Aorta (tissue), 5 donors: Measurements from ENCODE around the gene FCN2. TPM values are rescaled to one million over a fixed set of nuclear protein-coding genes. Genes with fewer than 3 reads are reported as not detected.
"Not testable (repeated sequence)": the region's sequence is repeated elsewhere in the genome, so short reads cannot be mapped to it uniquely, and the experiment has no call there.

Experiments
- ATAC-seq: fragments of 200-7000 bp; cut with Tn5 transposase; one replicate; pipeline ENCODE4 v1.9.1; 2022; ENCODE audit warnings: moderate library complexity; ENCODE audit not compliant: low FRiP score
- DNase-seq, 2 donors: peaks; one replicate each; pipeline ENCODE4 v3.0.0-alpha.2; 2020
- H3K27ac ChIP-seq, 2 donors: one replicate each; pipeline ENCODE4 v1.5.1; 2013; ENCODE audit warnings: low read length in 2 of 2, mild to moderate bottlenecking in 2 of 2, moderate library complexity in 2 of 2, control low read depth in 1 of 2, inconsistent platforms in 1 of 2, low read depth in 1 of 2
- H3K27me3 ChIP-seq, 2 donors: one replicate each; pipeline ENCODE4 v1.6.1; 2013; ENCODE audit warnings: control low read depth in 1 of 2, low read length in 1 of 2, mild to moderate bottlenecking in 1 of 2, moderate library complexity in 1 of 2; ENCODE audit not compliant: insufficient read depth in 2 of 2, control insufficient read depth in 1 of 2
- H3K36me3 ChIP-seq, 2 donors: one replicate each; pipeline ENCODE4 v1.6.1; 2013; ENCODE audit warnings: control low read depth in 1 of 2, low read length in 1 of 2, mild to moderate bottlenecking in 1 of 2; ENCODE audit not compliant: insufficient read depth in 2 of 2, control insufficient read depth in 1 of 2
- H3K4me1 ChIP-seq, 2 donors: one replicate each; pipeline ENCODE4 v1.6.1; 2013; ENCODE audit warnings: low read length in 2 of 2, control low read depth in 1 of 2, mild to moderate bottlenecking in 1 of 2, moderate library complexity in 1 of 2; ENCODE audit not compliant: insufficient read depth in 2 of 2, control insufficient read depth in 1 of 2
- H3K4me3 ChIP-seq, 2 donors: one replicate each; pipeline ENCODE4 v1.5.1; 2013; ENCODE audit warnings: low read length in 2 of 2, control low read depth in 1 of 2, mild to moderate bottlenecking in 1 of 2
- H3K9me3 ChIP-seq: one replicate; pipeline ENCODE4 v1.6.1; 2013; ENCODE audit warnings: mild to moderate bottlenecking, low read length; ENCODE audit not compliant: control insufficient read depth
- WGBS, 2 donors: extraction: QIAGEN DNeasy Blood & Tissue Kit; methylation state at CpG; one replicate each; pipeline ENCODE4 v1.1.7; 2013; 5-methylcytosine and 5-hydroxymethylcytosine counted together
- intact Hi-C, 2 donors: fragments of 100-400 bp; cut with DNase I; formaldehyde crosslinking; loops; one replicate each; pipeline versions ENCODE4 v1.14.2 to v1.15.0; 2022
- polyA plus RNA-seq, 2 donors: library from polyadenylated mRNA; stranded (reverse); fragments of 200-250 nt; gene quantifications; one replicate each; pipeline ENCODE4 v1.2.3, GENCODE V29; 2013
- total RNA-seq, 2 donors: library from RNA; stranded (reverse); fragmentation: NEBNext Ultra II Directional; extraction: Animal tissue kit (Norgen Biotek cat#: 25700); gene quantifications; one replicate each; pipeline ENCODE4 v1.2.1, GENCODE V29; 2021
- donor health status: healthy with polysubstance abuse.
- donor health status: Bipolar disorder and iron deficiency.
- donor health status: DM: no; HTN: no; CAD: no.
- donor health status: DM: no; HTN: no; CAD: no.
- donor health status: DM: yes; HTN: yes; CAD: no.

The FCN2 gene
- total and polyA plus RNA-seq, 4 donors: 0.32 TPM; not detected in 3

GRCh38 chr9:134853893-134854292 is 26.7 kb upstream of the FCN2 start:
- H3K4me1 ChIP-seq: no peaks in the 10 kb centered on the region
- DNase-seq: peak in 1 of 2 donors; percentile 34
- WGBS, 2 donors: 85 to 89% methylated on average over 6 of the region's 6 CpGs

GRCh38 chr9:134854541-134854981 is 26.0 kb upstream of the FCN2 start:
- Histone ChIP-seq H3K9me3 (no peaks in the 10 kb centered on the region), H3K4me3 (no peak overlapping the region), H3K27me3 (no peaks in the 10 kb centered on the region), H3K27ac (no peak overlapping the region), H3K36me3 (no peaks in the 10 kb centered on the region), H3K4me1 (no peaks in the 10 kb centered on the region)
- DNase-seq (peak in 1 of 2 donors; percentile 56), ATAC-seq (no peak)
- intact Hi-C loops: no loop called here
- WGBS, 2 donors: 91 to 96% methylated on average over 11 of the region's 11 CpGs

More at GRCh38 chr9:134853893-134854292, 26.7 kb upstream of the FCN2 start:
- Histone ChIP-seq H3K27me3 (no peaks in the 10 kb centered on the region), H3K4me3 (no peak overlapping the region), H3K27ac (no peak overlapping the region), H3K36me3 (no peaks in the 10 kb centered on the region), H3K9me3 (no peaks in the 10 kb centered on the region)
- intact Hi-C loops: no loop called here
- no peak for ATAC-seq

GRCh38 chr9:134855231-134855899 is 25.2 kb upstream of the FCN2 start:
- Histone ChIP-seq H3K27ac (no peak overlapping the region), H3K36me3 (no peaks in the 10 kb centered on the region), H3K9me3 (no peaks in the 10 kb centered on the region), H3K4me1 (no peaks in the 10 kb centered on the region), H3K4me3 (no peak overlapping the region), H3K27me3 (no peaks in the 10 kb centered on the region)
- intact Hi-C loops: no loop called here
- no peak for ATAC-seq
- peak; percentile 44 to 62 for DNase-seq
- WGBS, 2 donors: 87 to 91% methylated on average over 18 of the region's 18 CpGs

GRCh38 chr9:134855900-134856377 is 24.7 kb upstream of the FCN2 start:
- intact Hi-C loops: no loop called here
- Histone ChIP-seq H3K36me3 (no peaks in the 10 kb centered on the region), H3K4me1 (no peaks in the 10 kb centered on the region), H3K27ac (no peak overlapping the region), H3K4me3 (no peak overlapping the region), H3K27me3 (no peaks in the 10 kb centered on the region), H3K9me3 (no peaks in the 10 kb centered on the region)
- 83 to 86% methylated on average over 9 of the region's 9 CpGs for WGBS, 2 donors
- DNase-seq (peak in 1 of 2 donors; percentile 29), ATAC-seq (no peak)

GRCh38 chr9:134857451-134857850 is 23.2 kb upstream of the FCN2 start:
- H3K4me3 ChIP-seq, ATAC-seq, intact Hi-C loops, H3K27me3 ChIP-seq, H3K9me3 ChIP-seq, DNase-seq, H3K4me1 ChIP-seq, H3K27ac ChIP-seq, H3K36me3 ChIP-seq: not testable (repeated sequence)
- whole genome bisulfite sequencing, 2 donors: 87 to 96% methylated on average over 2 of the region's 2 CpGs

- no peak overlapping the region for H3K4me3 ChIP-seq
- H3K9me3 ChIP-seq: peaks cover 2% of the 10 kb centered on the region
- ATAC-seq (no peak), DNase-seq (peak in 1 of 2 donors; percentile 76)
- intact Hi-C loops: no loop called here
- no peaks in the 10 kb centered on the region for H3K4me1 ChIP-seq
- no peaks in the 10 kb centered on the region for H3K36me3 ChIP-seq
- H3K27me3 ChIP-seq: no peaks in the 10 kb centered on the region
- 53 to 62% methylated on average over 11 of the region's 11 CpGs for WGBS, 2 donors
- H3K27ac ChIP-seq: no peak overlapping the region
Measured at GRCh38 chr9:134858051-134858841, 22.4 kb upstream of the FCN2 start.

GRCh38 chr9:134860510-134860909 is 20.1 kb upstream of the FCN2 start:
- DNase-seq: no peak
- Histone ChIP-seq H3K36me3 (no peaks in the 10 kb centered on the region), H3K4me3 (no peak overlapping the region), H3K27ac (no peak overlapping the region), H3K27me3 (no peaks in the 10 kb centered on the region), H3K4me1 (no peaks in the 10 kb centered on the region), H3K9me3 (peaks cover 2% of the 10 kb centered on the region)
- intact Hi-C loops: no loop called here
- no peak for ATAC-seq
- WGBS, 2 donors: 85 to 89% methylated on average over 13 of the region's 13 CpGs

GRCh38 chr9:134861595-134862334 is 18.8 kb upstream of the FCN2 start:
- peaks cover 2% of the 10 kb centered on the region for H3K9me3 ChIP-seq
- ATAC-seq (no peak), DNase-seq (peak in 1 of 2 donors; percentile 61)
- no peaks in the 10 kb centered on the region for H3K27me3 ChIP-seq
- H3K27ac ChIP-seq: no peak overlapping the region
- no peaks in the 10 kb centered on the region for H3K36me3 ChIP-seq
- no peak overlapping the region for H3K4me3 ChIP-seq
- intact Hi-C loops: no loop called here
- WGBS, 2 donors: 87 to 90% methylated on average over 17 of the region's 17 CpGs
- H3K4me1 ChIP-seq: no peaks in the 10 kb centered on the region
